ENCODE measurements around the gene EIF5B.

DNA sequence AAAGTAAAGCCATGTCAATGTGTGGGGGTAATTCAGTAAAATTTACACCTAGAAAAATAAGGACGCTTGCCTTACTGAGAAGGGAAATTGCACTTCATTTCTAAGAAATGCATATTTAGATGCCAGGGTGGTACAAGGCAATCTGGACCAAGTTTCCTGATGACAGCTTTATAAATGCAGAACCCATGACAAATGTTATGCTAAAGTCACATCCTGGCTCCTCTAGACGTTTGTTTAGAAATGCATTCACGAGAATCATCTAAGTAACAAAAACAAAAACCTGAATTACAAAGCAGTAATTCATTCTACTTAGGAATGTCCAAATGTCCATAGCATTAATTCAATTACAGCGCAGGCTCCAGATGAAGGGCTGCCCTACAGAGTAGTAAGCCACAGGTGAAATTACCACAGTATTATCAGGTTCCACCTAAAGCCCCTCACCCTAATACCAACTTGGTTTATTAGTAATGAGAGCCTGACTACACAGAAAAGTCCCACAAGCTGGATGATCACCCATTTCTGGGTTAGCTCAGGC lies 102.8 kb downstream of the EIF5B start:
- TF ChIP-seq, protein P1, sequence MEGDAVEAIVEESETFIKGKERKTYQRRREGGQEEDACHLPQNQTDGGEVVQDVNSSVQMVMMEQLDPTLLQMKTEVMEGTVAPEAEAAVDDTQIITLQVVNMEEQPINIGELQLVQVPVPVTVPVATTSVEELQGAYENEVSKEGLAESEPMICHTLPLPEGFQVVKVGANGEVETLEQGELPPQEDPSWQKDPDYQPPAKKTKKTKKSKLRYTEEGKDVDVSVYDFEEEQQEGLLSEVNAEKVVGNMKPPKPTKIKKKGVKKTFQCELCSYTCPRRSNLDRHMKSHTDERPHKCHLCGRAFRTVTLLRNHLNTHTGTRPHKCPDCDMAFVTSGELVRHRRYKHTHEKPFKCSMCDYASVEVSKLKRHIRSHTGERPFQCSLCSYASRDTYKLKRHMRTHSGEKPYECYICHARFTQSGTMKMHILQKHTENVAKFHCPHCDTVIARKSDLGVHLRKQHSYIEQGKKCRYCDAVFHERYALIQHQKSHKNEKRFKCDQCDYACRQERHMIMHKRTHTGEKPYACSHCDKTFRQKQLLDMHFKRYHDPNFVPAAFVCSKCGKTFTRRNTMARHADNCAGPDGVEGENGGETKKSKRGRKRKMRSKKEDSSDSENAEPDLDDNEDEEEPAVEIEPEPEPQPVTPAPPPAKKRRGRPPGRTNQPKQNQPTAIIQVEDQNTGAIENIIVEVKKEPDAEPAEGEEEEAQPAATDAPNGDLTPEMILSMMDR (IDR thresholded peaks at IDR 0.05) = no peak
- TF ChIP-seq POLR2A (IDR thresholded peaks at IDR 0.05) = no peak

Data from lower leg skin (tissue), 3 donors.